SK-N-SH (cell line): ENCODE data around the gene PGK2.

Experiments used
- CHD2 ChIP-seq: fragments of 150-350 bp; IDR thresholded peaks from 2 replicates; pipeline ENCODE4 v1.6.1; 2018; ENCODE audit warnings: low read length; ENCODE audit not compliant: partially characterized antibody
- CTCF ChIP-seq: fragments of 200-600 bp; sonication (generic); IDR thresholded peaks from 2 replicates; pipeline ENCODE4 v1.6.1; 2017; ENCODE audit warnings: antibody characterized with exemption, mild to moderate bottlenecking, moderate library complexity
- FOXJ3 ChIP-seq: sonication (generic); formaldehyde crosslinking; IDR thresholded peaks from 2 replicates; pipeline ENCODE4 v1.5.1; 2020; ENCODE audit warnings: mild to moderate bottlenecking, missing genetic modification reagents
- JUND ChIP-seq: IDR thresholded peaks from 2 replicates; pipeline ENCODE4 v1.4.0; 2012
- MAX ChIP-seq: IDR thresholded peaks from 2 replicates; pipeline ENCODE4 v1.4.0; 2012; ENCODE audit warnings: low read depth
- NRF1 ChIP-seq: IDR thresholded peaks from 2 replicates; pipeline ENCODE4 v1.6.1; 2012; ENCODE audit warnings: low read depth, mild to moderate bottlenecking, low read length
- RXRA ChIP-seq: IDR thresholded peaks from 2 replicates; pipeline ENCODE4 v1.4.0; 2012; ENCODE audit warnings: low read depth, mild to moderate bottlenecking, borderline replicate concordance
- TEAD4 ChIP-seq: IDR thresholded peaks from 2 replicates; pipeline ENCODE4 v1.4.0; 2012; ENCODE audit warnings: mild to moderate bottlenecking, borderline replicate concordance; ENCODE audit not compliant: insufficient read depth

- TF ChIP-seq CTCF (no peak), RXRA (no peak), JUND (no peak), CHD2 (no peak), MAX (no peak), FOXJ3 (CRISPR knock-in tag) (no peak), NRF1 (no peak), TEAD4 (no peak)
Observed at GRCh38 chr6:49772285-49772684, 14.8 kb downstream of the PGK2 start.
